Kidney (tissue), 14 donors: ENCODE measurements around the gene PARVB. TPM values are rescaled to one million over a fixed set of nuclear protein-coding genes. Genes with fewer than 3 reads are reported as not detected.
A peak's percentile ranks its signal among the peaks of the same experiment; 100 is the strongest.

Source experiments
- DNase-seq, 5 donors: peaks; one replicate each; pipeline ENCODE4 v3.0.0-alpha.2; 2013 to 2020
- FAIRE-seq: peaks from 2 replicates; lab custom pipeline; 2012; peaks lifted over from hg19 to GRCh38; lab: Jason Lieb, UNC
- H3K27ac ChIP-seq, 2 donors: one replicate each; pipeline ENCODE4 v1.7.0; 2013; ENCODE audit warnings: low read depth in 2 of 2, low read length in 2 of 2, inconsistent platforms in 1 of 2
- H3K27me3 ChIP-seq: one replicate; pipeline ENCODE4 v1.7.1; 2013; ENCODE audit warnings: low read length, inconsistent platforms; ENCODE audit not compliant: control insufficient read depth, insufficient read depth
- H3K36me3 ChIP-seq, 3 donors: one replicate each; pipeline versions ENCODE4 v1.7.0 to v1.7.1; 2013; ENCODE audit warnings: low read length in 3 of 3, control low read depth in 1 of 3, inconsistent platforms in 1 of 3; ENCODE audit not compliant: insufficient read depth in 3 of 3, control insufficient read depth in 2 of 3
- H3K4me1 ChIP-seq, 3 donors: one replicate each; pipeline versions ENCODE4 v1.7.0 to v1.7.1; 2013; ENCODE audit warnings: low read length in 3 of 3, inconsistent platforms in 1 of 3, low read depth in 1 of 3; ENCODE audit not compliant: control insufficient read depth in 2 of 3, insufficient read depth in 2 of 3
- H3K4me3 ChIP-seq, 3 donors: one replicate each; pipeline versions ENCODE4 v1.7.0 to v1.8.1; 2013; ENCODE audit warnings: low read length in 3 of 3, control low read depth in 1 of 3, inconsistent platforms in 1 of 3
- H3K9ac ChIP-seq, 3 donors: one replicate each; pipeline versions ENCODE4 v1.7.0 to v1.7.1; 2013; ENCODE audit warnings: low read length in 3 of 3, control low read depth in 1 of 3, inconsistent platforms in 1 of 3
- H3K9me3 ChIP-seq, 3 donors: one replicate each; pipeline versions ENCODE4 v1.7.0 to v1.7.1; 2013; ENCODE audit warnings: low read length in 3 of 3, control low read depth in 1 of 3, inconsistent platforms in 1 of 3; ENCODE audit not compliant: control insufficient read depth in 2 of 3, insufficient read depth in 1 of 3
- CTCF ChIP-seq: IDR thresholded peaks from 3 replicates; pipeline ENCODE4 v1.5.1; 2012; ENCODE audit warnings: mild to moderate bottlenecking, moderate library complexity, borderline replicate concordance; ENCODE audit not compliant: insufficient read depth; ENCODE audit errors: extremely low read depth
- intact Hi-C: fragments of 100-400 bp; cut with DNase I; formaldehyde crosslinking; loops from one replicate; pipeline ENCODE4 v1.11.1; 2022
- polyA plus RNA-seq: library from polyadenylated mRNA; stranded (reverse); fragments of 350-450 nt; fragmentation: Illumina TruSeq; extraction: RNeasy Lipid Tissue Mini Kit (QIAGEN cat#74804); gene quantifications from one replicate; pipeline ENCODE4 v1.2.3, GENCODE V29; 2014; ENCODE audit warnings: low read depth, low replicate concordance; ENCODE audit not compliant: insufficient read depth
- total RNA-seq: library from RNA; stranded (reverse); fragmentation: NEBNext Ultra II Directional; extraction: Animal tissue kit (Norgen Biotek cat#: 25700); gene quantifications from one replicate; pipeline ENCODE4 v1.2.1, GENCODE V29; 2021
- donor health status: control.
- donor health status: control.
- donor health status: control.
- donor health status: control.
- donor health status: control.
- donor health status: DM: yes; HTN: yes; CAD: no.
- donor health status: Normal renal cell carcinoma (clear cell type).

Gene PARVB
- total and polyA plus RNA-seq, 2 donors from 2014 or later: 32.9 to 51.1 TPM

DNA sequence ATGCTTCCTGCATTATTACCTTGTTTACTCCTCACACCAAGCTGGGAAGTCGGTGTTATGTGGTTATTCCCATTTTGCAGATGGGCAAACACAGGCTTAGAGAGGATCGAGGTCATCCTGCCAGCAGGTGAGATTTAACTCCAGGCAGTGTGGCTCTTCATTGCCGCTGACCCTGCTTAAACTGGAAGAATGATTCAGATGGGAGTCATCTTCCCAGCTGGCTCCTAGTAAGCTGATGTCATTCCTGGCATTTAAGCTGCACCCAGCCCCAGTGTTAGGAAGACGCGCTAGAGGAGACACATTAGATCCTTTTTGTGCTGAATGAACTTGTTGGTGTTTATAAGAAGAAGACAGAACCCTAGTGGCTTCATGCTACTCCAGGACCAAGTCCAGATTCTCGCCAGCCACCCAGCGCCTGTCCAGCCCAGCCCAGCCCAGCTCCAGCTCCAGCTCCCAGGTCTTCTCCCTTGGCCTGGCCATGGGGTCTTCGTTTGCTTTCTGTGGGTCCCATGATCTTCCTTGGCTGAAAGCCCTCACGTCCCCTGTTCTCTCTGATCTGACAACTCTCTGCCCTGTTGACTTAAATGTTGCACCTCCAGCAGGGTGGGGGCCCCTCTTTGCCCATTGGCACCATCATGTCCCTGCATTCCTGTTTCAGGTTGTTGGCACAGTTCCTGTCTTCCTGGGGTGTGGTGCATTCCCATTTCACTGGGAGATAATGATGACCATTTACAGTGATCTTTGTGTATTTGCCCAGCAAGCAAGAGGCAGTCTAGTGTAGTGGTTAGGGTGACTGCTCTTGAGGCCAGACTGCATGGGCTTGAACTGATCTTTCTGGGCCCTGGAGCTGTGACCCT, 13.6 kb downstream of the PARVB start:
- FAIRE-seq (no peak), DNase-seq (peak in 1 of 5 donors; percentile 29)
- no peak overlapping the region for H3K4me3 ChIP-seq
- H3K9me3 ChIP-seq: no peaks in the 10 kb centered on the region
- no peaks in the 10 kb centered on the region for H3K4me1 ChIP-seq
- no peaks in the 10 kb centered on the region for H3K27me3 ChIP-seq
- H3K36me3 ChIP-seq: no peaks in the 10 kb centered on the region
- no peak overlapping the region for H3K9ac ChIP-seq
- H3K27ac ChIP-seq: no peak overlapping the region
- TF ChIP-seq CTCF: no peak
- intact Hi-C loops: no loop called here

DNA sequence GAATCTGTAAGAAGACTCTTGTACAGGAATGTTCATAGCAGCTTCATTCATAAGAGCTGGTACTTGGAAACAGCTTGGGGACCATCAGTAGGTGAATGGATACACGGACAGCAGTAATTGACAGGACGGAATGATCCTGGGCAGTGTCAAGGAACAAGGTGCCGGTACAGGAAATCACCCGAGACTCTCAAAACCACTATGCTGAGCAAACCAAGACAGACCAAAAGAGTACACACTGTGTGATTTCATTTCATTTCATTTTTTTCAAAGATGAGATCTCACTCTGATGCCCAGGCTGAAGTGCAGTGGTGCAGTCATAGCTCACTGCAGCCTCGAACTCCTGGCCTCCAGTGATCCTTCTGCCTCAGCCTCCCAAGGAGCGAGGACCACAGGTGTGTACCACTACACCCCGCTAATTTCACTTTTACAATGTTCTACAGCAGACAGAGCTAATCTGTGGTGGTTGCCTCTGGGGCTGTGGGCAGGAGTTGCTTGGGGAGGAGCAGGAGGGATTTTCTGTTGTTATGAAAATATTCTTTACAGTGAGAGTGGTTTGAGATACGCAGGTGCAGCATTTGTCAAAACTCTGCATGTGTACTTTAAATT, 15.6 kb downstream of the PARVB start:
- H3K4me1 ChIP-seq: no peaks in the 10 kb centered on the region
- no peak for FAIRE-seq
- no peak overlapping the region for H3K9ac ChIP-seq
- intact Hi-C loops: no loop called here
- H3K27me3 ChIP-seq: no peaks in the 10 kb centered on the region
- no peak for DNase-seq
- TF ChIP-seq CTCF: no peak
- no peaks in the 10 kb centered on the region for H3K9me3 ChIP-seq
- no peak overlapping the region for H3K27ac ChIP-seq
- no peak overlapping the region for H3K4me3 ChIP-seq
- no peaks in the 10 kb centered on the region for H3K36me3 ChIP-seq

DNA sequence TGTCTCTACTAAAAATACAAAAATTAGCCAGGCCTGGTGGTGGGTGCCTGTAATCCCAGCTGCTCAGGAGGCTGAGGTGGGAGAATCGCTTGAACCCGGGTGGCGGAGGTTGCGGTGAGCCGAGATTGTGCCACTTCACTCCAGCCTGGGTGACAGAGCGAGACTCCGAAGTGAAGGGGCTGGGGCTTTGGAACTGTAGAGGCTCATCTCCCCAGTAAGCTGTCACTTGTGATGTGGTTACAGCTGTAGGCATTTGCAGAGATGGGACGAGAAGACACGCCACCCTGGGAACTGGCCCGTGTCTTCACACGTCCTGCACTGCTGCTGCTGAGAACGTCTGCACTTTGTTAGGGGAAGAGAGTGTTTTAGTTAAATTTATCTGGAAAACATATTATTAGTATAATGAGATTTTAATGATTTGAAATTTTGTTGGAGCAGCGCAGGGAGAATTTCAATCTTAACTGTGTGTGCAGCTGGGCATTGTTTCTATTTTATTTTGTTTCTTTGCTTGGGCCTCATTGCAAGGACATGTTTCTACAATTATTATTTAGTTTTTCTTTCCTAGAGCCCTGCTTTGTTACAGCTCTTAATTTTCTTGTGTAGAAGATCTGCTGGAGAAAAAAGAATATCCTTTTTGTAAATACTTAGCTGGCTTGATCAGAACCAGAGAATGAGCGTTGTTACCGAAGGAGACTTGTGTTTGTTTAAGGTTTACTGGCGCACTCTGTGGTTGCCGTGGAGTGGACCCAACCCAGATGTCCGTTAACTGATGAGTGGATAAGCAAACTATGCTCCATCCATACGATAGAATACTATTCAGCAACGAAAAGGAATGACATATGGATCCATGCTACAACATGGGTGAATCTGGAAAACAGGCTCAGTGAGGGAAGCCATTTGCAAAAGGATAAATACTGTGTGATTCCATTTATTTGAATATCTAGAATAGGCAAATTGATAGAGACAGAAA, 18.4 kb downstream of the PARVB start:
- intact Hi-C loops: no loop called here
- no peak overlapping the region for H3K9ac ChIP-seq
- H3K27ac ChIP-seq: no peak overlapping the region
- no peaks in the 10 kb centered on the region for H3K4me1 ChIP-seq
- DNase-seq (no peak), FAIRE-seq (no peak)
- H3K4me3 ChIP-seq: no peak overlapping the region
- H3K36me3 ChIP-seq: no peaks in the 10 kb centered on the region
- H3K9me3 ChIP-seq: no peaks in the 10 kb centered on the region
- no peaks in the 10 kb centered on the region for H3K27me3 ChIP-seq
- no peak for TF ChIP-seq CTCF
